Stimulated activated CD4-positive, alpha-beta T cell treated with anti-CD3 and anti-CD28 coated beads, Interleukin-15, amount 100 ng/mL, for 1 hour (primary cell): ENCODE measurements around the gene UGP2.
"Not testable (repeated sequence)": the region's sequence is repeated elsewhere in the genome, so short reads cannot be mapped to it uniquely, and the experiment has no call there.

Experiments
- DNase-seq, 2 donors: peaks; one replicate each; pipeline ENCODE4 v3.0.0-alpha.2; 2020; ENCODE audit warnings: low read depth in 1 of 2, low spot score in 1 of 2

The UGP2 gene

DNA sequence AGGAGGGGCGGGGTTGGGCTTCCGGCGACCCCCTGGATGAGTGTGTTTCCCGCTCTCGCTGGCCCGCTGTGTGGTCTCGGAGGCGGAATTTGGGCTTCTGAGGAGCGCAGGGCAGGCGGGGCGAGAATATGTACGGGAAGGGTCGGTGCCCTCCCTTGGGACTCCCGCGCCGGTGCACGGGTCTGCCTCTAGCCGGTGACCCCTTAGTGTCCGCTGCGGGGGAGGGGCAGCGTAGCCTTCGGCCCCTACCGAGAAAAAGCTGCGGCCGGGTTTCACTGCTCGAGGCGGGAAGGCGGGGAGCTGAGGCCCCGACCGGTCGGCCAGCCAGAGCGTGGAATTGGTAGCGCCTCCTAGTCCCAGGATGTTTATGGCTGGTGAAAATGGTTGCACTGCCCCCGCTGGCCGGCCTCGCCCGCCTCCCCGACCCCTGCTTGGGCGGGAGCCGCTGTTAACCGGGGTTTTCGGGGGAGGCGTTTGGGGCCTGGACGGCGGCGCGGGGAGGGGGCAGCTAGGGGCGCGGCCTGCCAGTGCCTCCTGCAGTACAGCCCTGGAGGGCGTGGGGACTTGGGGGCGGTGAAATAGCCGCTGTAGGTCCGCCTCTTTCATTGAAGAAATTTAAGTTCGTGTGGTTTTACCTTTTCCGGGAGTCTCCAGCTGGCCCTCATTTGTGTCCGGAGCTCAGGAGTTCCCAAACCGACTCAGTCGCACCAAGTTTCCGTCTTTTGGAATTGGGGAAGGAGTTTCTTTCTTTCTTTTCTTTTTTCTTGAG is at the start of gene UGP2:
UGP2 (plus strand) TSS at position 643 of the 769 bp plus-strand sequence. CDS start 290 bp downstream, outside the sequence.
- DNase-seq = peak; percentile 62 to 66

DNA sequence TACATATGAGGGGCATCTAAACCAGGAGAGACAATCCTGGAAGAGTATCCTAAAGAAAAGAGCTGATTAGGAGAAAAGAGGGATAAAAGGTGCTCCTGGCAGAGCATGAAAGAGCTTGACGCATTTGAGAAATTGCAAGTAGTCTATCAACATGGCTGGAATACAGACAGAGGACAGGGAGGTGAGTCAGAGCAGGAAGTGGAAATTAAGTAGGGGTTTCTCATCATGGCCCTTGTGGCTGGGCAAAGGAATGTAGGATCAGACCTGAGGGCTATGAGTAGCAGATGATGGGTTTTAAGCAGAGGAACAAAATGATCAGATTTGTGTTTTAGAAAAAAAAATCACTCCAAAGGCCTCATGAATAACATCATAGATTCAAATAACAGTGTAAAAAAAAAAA is 49.2 kb upstream of the UGP2 start:
- DNase-seq = no peak

DNA sequence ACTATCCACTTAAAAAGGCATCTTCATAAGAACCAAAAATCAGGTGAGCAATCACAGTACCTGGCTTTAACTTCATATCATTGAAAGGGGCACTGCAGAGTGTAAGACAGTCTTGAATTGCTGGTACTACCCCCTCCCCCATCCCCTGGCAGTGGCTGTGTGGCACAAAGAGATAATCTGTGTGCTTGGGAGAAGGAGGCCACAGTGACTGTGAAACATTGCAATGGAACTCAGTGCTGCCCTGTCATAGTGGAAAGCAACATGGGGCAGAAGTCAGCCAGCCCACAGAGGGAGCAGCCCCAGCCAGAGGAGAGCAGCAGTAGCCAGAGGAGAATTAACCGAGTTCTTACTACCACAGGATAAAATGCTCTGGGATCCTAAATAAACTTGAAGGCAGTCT is 45.3 kb upstream of the UGP2 start:
- no peak for DNase-seq

DNA sequence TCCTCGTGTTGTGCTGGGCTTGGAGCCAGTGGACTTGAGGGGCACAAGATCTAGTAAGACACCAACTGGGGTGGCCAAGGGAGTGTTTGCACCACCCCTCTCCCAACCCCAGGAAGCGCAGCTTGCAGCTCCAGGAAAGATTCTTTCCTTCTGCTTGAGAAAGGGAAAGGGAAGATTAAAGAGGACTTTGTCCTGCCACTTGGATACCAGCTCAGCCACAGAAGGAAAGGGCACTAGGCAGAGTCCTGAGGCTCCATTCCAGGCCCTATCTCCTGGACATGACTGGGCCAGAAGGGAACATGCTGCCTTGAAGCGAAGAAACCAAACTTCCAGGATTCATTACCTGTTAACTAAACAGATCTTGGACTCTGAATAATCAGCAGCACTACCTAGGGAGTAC is 44.9 kb upstream of the UGP2 start:
- DNase-seq = no peak

DNA sequence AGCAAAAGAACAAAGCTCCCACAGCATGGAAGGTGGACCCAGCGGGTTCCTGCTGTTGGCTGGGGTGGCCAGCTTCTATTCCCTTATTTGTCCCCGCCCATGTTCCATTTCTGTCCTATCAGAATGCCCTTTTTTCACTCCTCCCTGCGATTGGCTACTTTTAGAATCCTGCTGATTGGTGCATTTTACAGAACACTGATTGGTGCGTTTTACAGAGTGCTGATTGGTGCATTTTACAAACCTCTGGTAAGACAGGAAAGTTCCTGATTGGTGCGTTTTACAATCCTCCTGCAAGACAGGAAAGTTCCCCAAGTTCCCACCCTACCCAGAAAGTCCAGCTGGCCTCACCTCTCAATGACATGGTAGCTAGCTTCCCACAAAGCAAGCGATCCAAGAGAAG is 40.2 kb upstream of the UGP2 start:
- no peak for DNase-seq

DNA sequence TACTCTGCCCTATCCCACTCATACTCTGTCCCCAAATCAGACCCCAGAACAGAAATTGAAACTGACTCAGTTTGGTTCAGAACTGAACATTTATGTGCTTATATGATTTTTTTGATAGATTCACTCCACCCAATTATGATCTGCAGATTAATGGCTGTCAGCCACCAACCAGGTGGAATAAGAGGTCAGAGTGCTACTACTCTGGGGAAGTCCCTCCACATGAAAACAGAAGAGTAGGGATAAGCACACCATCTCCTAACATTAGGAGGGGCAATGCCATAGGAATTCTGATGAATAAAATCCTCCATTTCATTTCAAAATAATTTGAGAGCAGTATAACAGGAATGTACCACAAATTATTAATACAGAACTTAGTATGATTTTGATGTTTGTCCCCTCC is 36.3 kb upstream of the UGP2 start:
- DNase-seq = no peak

DNA sequence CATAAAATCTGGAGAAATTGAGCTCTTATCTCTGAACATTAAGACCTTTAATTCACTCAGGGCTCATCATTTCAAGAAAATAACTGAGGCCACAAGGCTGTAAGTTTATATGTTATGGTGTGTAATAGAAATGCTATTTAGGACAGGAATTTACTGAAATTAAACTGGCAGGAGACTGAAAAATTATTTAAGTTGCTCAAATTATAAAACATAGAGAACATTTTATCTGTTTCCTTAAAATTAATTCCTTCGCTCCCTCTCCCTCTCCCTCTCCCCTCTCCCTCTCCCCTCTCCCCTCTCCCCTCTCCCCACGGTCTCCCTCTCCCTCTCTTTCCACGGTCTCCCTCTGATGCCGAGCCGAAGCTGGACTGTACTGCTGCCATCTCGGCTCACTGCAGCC is 33.7 kb upstream of the UGP2 start:
- not testable (repeated sequence) for DNase-seq

DNA sequence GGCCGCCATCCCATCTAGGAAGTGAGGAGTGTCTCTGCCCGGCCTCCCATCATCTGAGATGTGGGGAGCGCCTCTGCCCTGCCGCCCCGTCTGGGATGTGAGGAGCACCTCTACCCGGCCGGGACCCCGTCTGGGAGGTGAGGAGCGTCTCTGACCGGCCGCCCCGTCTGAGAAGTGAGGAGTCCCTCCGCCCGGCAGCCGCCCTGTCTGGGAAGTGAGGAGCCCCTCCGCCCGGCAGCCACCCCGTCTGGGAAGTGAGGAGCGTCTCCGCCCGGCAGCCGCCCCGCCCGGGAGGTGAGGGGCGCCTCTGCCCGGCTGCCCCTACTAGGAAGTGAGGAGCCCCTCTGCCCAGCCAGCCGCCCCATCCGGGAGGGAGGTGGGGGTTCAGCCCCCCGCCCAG is 32.8 kb upstream of the UGP2 start:
- DNase-seq = not testable (repeated sequence)

DNA sequence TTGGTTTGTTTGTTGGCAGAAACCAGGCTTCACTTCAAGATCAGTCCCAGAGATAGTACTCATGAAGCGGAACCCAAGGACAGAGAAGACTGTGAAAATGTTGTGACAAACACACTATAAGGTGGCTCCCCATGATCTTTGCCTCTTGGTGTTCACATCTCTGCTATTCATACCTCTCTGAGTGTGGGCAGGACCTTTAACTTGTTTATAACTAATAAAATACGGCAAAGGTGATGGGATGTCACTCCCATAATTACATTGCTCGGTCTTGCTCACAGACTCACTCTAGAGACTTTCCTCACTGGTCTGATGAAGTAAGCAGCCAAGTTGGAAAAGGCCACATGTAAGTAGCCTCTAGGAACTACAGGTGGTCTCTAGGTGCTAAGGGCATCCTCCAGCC is 30.6 kb upstream of the UGP2 start:
- DNase-seq = no peak

DNA sequence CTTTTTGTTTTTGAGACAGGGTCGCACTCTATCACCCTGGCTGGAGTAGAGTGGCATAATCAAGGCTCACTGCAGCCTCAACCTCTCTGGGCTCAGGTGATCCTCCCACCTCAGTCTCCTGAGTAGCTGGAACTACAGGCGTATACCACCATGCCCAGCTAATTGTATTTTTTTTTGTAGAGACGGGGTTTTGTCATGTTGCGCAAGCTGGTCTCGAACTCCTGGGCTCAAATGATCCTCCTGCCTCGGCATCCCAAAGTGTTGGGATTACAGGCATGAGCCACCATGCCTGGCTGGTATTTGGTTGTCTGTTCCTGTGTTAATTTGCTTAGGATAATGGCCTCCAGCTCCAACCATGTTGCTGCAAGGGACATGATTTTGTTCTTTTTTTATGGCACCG is 29.8 kb upstream of the UGP2 start:
- DNase-seq = not testable (repeated sequence)

DNA sequence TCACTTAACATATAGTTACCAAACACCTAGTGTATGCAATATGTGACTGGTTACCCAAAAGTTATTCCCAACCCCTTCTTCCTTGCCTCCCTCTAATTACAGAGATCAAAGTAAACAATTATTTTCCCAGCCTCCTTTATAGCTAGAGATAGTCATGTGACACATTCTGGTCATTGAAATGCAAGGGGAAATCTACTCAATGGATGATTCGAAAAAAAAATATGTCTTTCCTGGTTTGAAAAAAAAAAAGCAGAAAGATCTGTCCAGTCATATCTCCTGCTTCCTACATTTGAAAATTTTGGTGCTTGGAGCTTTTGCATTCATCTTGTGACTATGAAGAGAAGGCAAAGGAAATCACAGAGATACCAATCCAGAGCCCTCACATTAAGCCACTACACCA is 27.6 kb upstream of the UGP2 start:
- no peak for DNase-seq

DNA sequence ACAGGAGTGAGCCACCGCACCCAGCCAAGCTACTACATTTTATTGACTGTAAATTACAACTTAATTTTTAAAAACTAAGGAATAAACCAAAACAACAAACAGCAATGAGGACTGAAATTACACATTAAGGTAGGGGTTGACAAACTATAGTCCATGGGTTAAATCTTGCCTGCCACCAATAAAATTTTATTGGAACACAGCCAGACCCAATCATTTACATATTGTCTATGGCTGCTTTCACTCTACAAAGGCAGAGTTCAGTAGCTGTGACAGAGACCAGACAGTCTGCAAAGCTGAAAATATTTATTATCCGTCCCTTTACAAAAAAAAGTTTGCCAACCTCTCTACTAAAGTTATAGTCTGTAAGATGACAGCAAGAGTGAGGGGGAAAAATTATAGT is 24.3 kb upstream of the UGP2 start:
- no peak for DNase-seq

DNA sequence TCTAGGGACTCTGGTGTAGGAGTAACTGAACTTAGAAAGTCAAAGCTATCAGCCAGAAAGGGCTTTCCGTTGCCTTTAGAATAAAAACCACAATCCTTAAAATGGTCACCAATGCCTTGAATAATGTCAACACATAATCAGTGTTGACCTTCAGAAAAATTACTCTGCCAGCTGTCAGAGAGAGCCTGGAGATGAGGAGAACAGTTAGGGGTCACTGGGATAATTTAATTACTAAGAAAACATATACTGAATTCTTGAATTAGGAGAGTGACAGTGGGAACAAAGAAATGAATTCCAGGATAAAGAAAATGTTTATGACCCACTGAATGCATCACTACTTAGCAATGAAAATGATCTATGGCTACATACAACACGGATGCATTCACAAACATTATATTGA is 23.4 kb upstream of the UGP2 start:
- no peak for DNase-seq

DNA sequence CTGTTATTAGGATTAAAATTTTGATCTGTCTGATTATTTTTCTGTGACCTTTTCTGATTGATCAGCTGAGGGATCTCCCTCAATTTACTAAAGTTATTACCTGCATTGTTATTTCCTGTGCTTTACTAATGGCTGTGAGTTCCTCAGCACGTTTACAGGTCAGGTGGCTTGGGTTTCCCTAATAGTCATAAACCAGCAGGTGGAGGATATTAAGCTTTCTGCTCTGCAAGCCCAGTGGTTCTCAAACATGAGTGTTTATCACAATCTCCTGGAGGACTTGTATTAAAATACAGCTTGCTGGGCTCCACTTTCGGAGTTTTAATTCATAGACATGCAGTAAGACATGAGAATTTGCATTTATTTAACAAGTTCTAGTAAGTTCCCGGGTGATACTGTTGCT is 22.4 kb upstream of the UGP2 start:
- no peak for DNase-seq

DNA sequence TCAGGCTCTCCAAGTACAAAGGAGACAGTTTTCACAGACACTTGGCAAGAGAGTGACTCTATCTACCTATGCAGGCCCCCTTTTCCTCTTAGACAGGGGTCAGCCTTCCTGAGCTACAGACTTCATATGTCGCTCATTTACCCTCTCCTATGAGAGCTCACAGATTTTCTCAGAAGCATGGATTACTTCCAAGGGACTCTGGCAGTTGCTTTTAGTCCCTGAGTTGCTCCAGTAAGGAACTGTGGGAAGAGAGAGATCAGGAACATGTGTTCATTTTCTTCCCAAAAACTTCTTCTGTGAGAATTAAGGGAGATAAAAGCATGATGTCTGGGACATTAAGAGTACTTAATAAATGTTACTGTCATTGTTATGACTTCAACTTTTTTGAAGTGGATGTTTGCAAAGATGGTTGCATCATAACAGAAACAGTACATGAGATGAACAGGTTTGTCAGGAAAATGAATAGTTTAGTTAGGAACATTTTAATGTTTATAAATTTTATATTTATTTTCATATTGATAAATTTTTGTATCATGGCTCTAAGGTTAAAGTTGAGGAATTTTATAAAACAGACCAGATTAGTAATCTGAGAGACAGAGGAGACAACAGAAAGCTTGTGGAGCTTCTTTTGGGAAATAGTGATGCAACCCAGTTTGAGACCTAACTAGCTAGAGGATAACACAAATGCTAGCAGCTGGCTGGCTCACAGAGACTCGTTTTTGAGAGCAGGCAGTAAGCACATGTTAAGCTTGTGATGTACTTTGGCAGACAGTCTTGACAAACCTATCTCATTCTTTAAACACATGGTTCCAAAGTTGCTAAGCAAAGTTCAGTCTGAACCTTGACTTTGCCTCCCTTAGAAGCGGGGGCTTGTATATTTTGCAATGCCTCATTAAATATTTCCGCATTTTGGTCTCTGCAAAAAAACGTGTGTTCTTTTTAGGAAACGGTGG is 21.7 kb upstream of the UGP2 start:
- no peak for DNase-seq

DNA sequence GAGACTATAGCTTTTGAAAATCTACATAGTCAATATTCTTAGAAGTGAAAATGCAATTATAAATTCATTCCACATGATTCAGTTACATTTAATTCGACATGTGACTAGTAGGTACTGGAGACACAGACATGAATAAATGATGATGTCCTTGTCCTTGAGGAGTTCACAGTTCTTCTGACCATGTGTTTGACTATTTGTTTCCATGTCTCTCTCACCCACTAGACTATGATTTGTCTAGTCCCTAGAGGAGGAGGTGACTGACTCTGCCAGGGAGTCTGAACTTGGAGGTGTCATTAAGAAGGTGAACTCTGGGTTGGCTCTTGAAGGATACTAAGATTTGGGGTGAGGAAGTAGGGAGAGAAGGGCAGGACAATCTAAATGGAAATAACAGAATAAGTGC is 20.7 kb upstream of the UGP2 start:
- DNase-seq = no peak

DNA sequence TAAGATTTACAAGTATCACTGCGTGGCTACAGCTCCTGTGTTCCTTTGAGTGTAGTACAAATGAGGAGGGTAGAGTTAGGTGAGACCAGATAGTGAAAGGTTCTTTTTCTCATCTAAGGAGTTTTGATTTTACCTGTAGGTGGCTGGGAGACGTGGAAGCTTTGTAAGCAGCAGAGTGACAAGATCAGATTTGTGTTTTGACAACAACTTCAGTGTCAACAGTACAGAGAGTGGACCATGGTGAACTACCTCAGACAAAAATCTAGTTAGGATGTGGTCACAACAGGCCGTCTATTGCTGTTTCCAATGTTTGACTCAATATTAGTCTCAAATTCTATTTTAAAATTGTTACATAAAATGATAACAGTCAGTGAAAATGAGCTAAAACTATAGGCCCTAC is 20.3 kb upstream of the UGP2 start:
- no peak for DNase-seq

DNA sequence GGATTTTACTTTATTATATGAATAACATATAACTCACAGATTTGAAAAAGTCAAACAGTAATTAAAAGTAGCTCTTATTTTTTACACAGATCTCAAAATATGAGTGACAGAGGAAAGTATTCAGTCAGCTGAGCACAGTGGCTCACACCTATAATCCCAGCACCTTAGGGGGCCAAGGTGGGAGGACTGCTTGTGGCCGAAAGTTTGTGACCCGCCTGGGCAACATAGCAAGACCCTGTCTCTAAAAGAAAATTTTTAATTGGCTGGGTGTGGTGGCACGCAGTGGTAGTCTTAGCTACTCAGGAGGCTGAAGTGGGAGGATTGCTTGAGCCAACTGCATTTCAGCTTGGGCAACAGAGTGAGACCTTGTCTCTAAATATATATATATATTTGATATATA is 19.2 kb upstream of the UGP2 start:
- no peak for DNase-seq

DNA sequence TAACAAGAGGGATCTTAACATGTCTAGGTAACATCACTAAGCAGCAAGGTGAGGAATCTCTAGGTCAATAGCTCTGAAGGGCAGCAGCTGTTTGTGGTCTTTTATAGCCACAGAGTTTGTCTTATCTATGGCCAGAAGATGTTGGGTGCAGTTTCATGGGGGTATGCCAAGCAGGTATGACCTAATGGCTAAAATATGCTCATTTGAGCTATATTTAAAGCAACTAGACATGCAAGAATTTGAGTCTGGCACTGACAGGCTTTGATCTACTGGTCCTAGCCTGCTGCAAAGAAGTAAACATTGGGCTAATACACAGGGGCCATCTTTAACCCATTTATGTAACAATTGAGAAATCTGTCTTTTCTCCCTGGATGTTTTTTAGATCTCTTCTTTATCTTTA is 13.9 kb upstream of the UGP2 start:
- no peak for DNase-seq

DNA sequence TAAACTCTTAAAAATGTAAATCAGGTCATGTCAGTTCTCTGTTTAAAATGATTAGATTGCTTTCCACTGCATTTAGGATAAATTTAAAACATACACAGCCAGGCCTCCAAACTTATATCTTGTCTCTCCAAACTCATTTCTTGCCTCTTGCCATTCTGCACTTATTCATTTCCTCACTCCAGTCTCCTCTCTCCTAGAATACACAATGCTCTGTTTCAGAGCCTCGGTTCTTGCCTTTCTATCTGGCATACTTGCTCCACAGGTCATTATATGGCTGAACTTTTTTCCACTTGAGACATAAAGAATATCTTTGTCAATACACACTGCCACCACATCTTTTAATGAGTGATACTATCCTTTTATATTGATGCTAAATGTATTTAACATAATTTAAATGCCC is 10.5 kb upstream of the UGP2 start:
- no peak for DNase-seq

DNA sequence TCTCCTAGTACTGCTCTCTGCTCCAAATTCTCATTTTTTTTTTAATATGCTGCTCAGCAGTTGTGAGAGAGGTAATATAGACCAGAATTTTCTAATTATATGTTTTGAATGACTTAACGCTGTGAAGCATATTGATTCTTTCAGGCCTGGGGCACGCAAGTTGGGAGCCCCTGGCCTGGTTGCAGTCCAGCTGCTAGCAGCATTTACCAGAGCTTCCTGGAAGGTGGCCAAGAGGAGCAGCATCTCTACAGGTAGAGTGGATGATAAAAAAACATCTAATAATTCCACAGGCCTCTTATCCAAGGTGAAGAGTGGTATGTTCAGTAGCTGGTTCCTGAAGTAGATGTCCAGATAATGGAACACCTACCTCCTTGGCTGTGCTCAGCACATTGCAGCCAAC is 7.3 kb upstream of the UGP2 start:
- no peak for DNase-seq

DNA sequence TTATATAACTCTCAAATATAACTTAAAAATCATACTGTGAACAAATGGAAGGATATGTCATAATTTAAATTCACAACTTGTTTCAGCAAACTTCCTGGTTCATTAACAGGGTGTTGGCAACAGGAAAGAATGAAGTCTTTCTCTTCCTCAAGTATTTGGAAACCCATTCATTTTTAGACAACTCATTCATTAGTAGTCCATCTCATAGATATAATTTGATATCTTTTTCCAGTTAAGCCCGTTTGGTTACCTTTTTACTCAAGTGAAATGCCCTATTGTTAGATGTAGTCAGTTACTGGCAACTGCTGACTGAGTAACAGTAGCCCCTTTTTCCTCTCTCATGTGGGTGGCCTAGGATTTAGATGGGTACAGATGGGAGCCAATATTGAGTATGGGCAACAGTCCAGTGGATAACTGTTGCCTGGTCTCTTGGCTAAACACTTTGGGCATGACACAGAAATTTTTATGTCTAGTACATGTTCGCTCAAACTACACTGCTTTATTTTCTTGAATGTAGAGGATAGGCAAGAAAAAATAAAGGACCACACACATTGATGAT is 4.6 kb upstream of the UGP2 start:
- DNase-seq = no peak
